Measurements from ENCODE around the gene PPM1B. TPM values are rescaled to one million over a fixed set of nuclear protein-coding genes. Genes with fewer than 3 reads are reported as not detected.
"Not testable (repeated sequence)": the region's sequence is repeated elsewhere in the genome, so short reads cannot be mapped to it uniquely, and the experiment has no call there.

PPM1B gene
- total RNA-seq = 33.6 TPM

- DNase-seq (ENCODE audit: low spot score) (no peak), ATAC-seq (peak; percentile 82)
These were observed at the start of gene PPM1B for GRCh38 chr2:44168681-44169154. Gene PPM1B (plus strand): TSS chr2:44168875. CDS start chr2:44201200, 32,325 bp downstream.

DNA sequence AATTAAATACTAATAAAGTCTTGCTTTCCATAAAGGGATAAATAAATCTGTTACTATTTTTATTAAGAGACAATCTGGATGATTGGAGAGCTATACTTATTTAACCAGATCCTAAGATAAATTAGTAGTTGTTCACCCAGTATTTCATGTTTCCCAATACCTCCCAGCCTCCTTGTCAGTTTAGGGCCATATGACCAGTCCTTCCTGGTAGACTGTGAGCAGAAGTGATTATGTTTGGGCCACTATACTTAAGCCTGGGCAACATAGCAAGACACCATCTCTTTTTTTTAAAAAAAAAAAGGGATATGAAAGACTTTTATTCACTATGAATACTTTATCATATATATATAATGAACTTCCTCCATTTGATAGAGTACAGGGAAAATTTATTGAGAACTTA lies 48.8 kb upstream of the PPM1B start:
- DNase-seq (ENCODE audit: low spot score) = no peak

DNA sequence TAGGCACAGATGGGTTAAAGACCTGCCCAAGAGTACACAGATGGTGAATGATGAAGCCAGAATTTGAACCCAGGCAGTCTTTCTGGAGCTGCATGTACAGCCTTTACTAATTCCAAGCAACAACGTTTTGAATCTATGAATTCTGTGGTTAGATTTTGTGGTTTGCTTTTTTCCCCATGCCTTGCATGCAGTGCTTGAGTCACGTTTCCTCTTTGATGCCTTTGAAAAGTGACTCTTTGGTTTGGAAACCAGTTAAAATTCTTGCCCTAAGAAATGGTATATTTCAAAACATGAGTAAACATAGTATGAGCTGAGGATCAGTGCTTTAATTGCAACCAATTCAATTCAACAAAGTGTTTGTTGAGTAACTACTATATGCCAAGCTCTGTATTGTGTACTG lies 48.2 kb upstream of the PPM1B start:
- ATAC-seq (no peak), DNase-seq (ENCODE audit: low spot score) (no peak)

More for the DNA sequence above, 48.8 kb upstream of the PPM1B start:
- ATAC-seq = no peak

GRCh38 chr2:44121899-44122298 lies 46.8 kb upstream of the PPM1B start:
- DNase-seq (ENCODE audit: low spot score) = no peak

DNA sequence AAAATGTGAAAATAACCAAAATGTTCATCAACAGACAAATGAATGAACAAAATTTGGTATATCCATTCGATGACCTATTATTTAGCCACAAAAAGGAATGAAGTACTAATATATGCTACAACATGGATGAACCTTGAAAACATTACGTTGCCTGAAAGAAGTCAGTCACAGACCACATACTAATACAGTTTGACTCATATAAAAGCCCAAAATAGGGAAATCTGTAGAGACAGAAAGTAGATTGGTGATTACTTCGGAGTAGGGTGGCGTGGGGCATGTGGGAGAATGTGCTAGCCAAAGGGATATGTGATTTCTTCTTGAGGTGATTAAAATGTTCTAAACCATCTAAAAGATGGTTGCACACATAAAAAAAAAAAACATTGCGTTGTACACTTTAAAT lies 44.2 kb upstream of the PPM1B start:
- no peak for ATAC-seq
- no peak for DNase-seq (ENCODE audit: low spot score)

More at GRCh38 chr2:44121899-44122298, 46.8 kb upstream of the PPM1B start:
- ATAC-seq = no peak

DNA sequence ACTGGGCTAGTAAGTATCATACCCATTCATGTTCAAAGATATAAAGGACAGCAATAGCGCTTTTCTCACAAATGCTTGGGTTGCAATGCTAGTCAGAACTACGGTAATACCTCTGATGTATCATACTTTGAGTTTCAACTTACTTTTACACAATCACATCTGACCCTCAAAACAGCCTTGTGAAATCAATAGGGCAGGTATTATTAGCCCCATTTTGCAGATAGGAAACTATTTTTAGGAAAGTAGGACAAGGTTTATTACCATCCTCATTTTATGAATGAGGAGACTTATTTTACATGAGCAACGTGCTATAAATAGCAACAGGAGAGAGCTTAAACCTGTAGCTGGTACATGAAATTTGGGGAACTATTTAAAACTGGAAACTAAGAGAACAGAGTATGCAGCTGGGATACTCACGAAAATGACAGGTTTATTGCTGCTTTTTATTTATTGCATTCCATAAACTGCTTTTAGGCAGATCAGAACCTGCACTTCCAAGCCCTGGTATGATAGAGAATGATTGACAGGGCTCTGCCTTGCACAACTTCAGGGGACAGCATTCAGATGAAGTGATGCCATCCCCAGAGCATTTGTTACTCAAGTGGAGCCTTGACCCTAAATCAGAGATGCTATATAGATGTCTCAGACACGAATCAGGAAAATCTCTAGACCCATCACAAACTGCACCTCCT lies 42.4 kb upstream of the PPM1B start:
- no peak for ATAC-seq
- no peak for DNase-seq (ENCODE audit: low spot score)

- DNase-seq (ENCODE audit: low spot score) (no peak), ATAC-seq (no peak)
These were observed 38.2 kb upstream of the PPM1B start for GRCh38 chr2:44130441-44130840.

DNA sequence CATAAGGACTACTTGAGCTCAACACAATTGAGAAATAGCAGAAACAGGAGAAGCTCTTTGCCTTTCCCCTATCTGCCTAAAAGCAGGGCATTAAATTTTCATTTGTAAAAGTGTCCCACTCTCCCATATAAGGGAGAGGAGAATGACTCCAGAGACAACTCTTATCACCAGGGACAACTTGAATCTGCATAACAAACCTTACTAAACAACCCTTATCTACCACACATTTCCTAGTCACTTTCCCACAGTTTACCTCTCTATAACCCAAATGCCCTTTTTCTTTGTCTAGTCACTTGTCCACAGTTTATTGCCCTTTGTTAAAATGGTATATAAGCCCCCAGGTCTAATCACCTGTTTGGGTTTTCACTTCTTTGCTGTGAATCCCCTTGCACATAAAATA lies 37.5 kb upstream of the PPM1B start:
- ATAC-seq = no peak
- DNase-seq (ENCODE audit: low spot score) = no peak

GRCh38 chr2:44133602-44134001 lies 35.1 kb upstream of the PPM1B start:
- not testable (repeated sequence) for ATAC-seq; DNase-seq (ENCODE audit: low spot score)

GRCh38 chr2:44134848-44135247 lies 33.8 kb upstream of the PPM1B start:
- ATAC-seq (no peak), DNase-seq (ENCODE audit: low spot score) (no peak)

GRCh38 chr2:44135296-44135695 lies 33.4 kb upstream of the PPM1B start:
- DNase-seq (ENCODE audit: low spot score) (no peak), ATAC-seq (no peak)

DNA sequence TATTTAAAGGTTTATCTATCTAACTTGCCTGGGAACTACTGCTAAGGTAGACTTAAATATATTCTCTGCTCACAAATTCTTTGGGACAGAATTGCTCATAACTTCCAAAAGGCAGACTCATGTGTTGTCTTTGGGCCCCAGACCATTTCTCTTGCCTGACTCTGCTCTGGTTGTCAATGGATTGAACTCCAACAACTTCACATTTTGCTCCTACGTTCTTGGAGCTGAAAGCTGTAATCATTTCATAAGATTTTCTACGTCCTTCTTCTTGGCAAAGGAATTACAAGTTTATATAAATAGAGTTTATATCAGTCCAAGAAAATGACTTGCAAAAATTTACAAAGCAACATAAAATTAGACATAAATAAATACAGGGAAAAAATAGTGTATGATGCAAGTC lies 32.9 kb upstream of the PPM1B start:
- ATAC-seq = no peak
- DNase-seq (ENCODE audit: low spot score) = no peak

GRCh38 chr2:44136252-44136651 lies 32.4 kb upstream of the PPM1B start:
- DNase-seq (ENCODE audit: low spot score) (no peak), ATAC-seq (no peak)

DNA sequence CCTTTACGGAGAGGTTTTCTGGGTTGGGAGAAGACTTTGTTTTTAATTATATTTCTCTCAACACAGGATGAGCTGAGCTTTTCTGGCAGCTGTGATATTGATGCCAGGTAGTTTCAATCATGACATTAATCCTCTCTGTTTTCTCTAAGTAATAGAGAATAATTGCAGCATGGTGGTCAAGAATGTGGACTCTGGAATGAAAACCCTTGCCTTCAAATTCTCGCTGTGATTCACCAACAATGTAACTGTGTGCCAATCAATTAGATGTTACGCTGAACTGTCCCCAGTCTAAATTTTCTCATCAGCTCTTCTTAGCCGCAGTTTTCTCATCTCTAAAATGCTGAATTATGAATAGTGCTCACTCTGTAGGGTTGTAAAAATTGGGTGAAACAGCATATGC lies 31.6 kb upstream of the PPM1B start:
- DNase-seq (ENCODE audit: low spot score) (no peak), ATAC-seq (no peak)

GRCh38 chr2:44137872-44138551 lies 30.7 kb upstream of the PPM1B start:
- ATAC-seq (no peak), DNase-seq (ENCODE audit: low spot score) (no peak)

- ATAC-seq = no peak
- DNase-seq (ENCODE audit: low spot score) = no peak
These were observed 28.9 kb upstream of the PPM1B start for GRCh38 chr2:44139741-44140140.

DNA sequence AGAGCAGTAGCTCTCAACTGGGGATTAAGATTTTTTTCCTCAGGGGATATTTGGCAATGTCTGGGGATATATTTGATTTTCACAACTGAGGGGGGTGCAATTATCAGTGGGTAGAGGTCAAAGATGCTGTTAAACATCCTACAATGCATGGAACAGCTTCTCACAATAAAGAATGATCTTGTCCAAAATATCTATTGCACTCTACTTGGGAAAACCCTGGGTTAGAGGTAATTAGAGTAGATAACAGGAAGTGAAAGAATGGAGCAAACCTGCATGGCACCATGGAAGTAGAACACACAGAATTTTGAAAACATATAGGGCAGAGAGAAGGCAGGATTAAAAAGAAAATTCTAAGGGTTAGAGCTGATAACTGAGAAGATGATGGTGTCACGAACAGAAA lies 26.4 kb upstream of the PPM1B start:
- no peak for DNase-seq (ENCODE audit: low spot score)
- no peak for ATAC-seq

- no peak for DNase-seq (ENCODE audit: low spot score)
- no peak for ATAC-seq
These were observed 25.0 kb upstream of the PPM1B start for GRCh38 chr2:44143701-44144100.

DNA sequence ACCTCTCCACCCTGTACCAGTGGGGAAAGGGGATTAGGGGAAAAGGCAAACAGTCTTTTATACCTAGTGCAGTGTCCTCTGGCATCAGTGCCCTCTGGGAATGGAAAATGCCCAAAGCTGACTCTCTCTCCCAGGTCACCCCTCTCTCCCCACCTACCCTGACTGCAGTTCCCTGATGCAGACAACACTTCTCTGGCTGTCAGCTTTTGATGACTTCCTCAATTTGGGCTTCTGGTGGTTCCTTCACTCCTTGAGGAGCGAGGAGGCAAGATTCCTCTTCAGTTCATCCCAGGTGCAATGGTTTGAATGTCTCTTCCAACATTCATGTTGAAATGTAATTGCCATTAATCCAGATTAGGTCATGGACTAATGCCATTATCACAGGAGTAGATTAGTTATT lies 19.7 kb upstream of the PPM1B start:
- DNase-seq (ENCODE audit: low spot score) (no peak), ATAC-seq (no peak)

DNA sequence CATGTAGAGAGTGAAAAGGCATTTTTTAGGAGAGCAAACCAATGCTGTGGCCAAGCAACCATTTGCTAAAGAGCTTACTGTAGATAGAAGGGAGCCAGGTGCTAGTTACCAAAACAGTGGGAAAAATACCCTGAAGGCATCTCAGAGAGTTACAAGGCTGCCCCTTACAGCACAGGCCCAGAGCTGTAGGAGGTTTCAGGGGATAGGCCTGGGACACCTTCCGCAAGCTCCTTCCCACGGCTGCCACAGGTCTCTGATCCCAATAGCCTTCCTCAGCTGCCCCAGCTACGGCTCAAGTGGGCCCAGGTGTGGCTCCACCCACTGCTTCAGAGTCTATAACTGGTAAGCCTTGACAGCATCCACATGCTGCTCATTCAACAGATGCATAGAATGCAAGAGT lies 18.2 kb upstream of the PPM1B start:
- ATAC-seq (no peak), DNase-seq (ENCODE audit: low spot score) (no peak)

DNA sequence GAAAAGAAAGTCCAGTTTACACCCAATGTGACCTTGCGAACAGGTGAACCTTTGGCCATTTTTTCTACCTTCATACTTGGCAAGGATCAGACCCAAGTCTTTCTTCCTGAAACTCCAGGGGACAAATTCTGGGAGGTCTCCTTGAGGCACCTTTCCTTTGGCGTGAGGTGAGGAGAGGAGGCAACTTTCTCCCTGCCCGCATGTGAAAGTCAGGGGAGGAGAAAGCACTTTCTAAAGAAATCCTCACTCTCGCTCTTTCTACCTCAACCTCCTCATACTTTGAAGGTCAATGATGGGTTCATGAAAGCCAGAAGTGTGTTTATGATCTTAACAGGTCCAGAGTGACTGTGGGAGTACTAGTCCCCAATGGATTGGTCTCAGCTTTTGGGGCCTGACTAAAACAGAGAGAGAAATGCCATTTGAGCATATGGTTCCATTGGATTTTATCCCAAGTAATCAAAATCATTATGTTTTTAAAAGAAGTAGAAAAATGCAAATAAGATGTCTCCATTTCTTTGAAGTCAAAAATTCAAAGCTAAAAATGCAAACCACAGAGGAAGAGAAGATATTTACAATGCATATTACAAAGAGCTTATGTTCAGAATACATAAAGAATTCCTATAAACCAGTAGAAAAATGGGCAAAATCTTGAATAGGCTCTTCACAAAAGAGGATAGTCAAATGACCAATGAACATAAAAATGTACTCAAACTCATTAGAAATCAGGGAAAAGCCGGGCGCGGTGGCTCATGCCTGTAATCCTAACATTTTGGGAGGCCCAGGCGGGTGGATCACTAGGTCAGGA lies 15.6 kb upstream of the PPM1B start:
- ATAC-seq (no peak), DNase-seq (ENCODE audit: low spot score) (no peak)
